OCI-M1 (cell line): ENCODE results near the gene AGRN.
A peak's percentile ranks its signal among the peaks of the same experiment; 100 is the strongest.
"Not testable (repeated sequence)": the region's sequence is repeated elsewhere in the genome, so short reads cannot be mapped to it uniquely, and the experiment has no call there.

ENCODE experiments used
- DNase-seq: peaks from one replicate; lab custom pipeline; 2025; lab: John Stamatoyannopoulos, UW

AGRN gene

DNA sequence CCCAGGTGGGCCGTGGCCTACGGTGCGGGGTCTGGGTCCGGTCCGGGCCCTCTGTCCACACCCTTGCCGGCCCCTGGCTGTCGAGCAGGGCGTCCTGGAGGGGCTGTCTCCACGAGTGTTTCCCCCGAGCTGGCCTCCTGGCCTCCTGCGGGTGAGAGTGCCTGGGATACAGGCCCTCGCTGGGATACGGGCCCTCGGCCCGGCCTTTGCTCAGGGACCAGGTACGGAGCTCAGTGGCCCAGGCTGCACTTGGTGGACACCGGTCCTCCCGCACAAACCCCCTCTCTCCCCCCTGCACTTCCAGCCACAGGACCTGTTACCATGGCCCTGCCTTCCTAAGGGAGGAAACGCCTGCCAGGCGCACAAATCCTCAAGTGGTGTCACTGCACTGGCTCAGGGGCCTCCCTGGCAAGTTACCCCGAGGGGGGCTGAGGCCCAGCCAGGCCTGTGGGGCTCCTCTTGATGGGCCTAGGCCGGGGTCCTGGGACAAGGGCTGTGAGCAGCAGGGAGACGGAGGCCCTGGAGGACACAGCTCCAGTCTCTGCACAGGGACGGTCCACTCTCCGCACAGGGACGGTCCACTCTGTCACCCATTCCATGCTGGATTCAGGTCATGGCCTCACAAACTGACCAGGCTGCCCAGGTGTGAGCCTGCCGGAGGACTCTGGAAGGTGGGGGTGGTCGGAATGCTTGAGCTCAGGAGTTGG is 72.4 kb downstream of the AGRN start:
- DNase-seq = no peak

DNA sequence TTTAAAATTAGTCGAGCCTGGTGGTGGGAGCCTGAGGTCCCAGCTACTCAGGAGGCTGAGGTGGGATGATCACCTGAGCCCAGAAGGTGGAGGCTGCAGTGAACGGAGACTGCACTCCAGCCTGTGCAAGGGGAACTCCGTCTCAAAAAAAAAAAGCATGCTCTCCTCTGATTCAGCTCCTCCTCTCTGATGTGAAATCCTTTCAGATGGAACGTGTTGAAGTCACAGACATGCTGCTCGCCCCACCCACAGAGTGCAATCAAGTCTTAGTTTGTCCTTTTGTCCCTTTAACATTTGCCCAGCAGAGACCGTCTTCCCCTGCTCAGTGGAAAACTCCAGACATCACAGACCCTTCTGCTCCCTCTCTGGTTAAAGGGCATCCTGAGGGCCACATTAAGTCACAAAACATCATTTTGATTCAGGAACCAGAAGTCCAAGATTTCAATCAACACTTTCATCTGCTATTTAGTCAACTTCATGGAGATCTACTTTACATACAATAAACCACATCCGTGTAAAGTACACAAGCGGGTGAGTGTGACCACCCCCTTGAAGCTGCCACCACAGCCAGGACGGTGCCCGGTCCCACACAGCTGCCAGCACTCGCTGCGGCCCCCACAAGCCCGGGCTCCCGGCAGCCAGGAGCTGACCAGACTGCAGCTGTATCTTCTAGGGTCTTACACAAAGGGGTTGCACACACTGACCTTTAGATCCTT is 73.1 kb downstream of the AGRN start:
- DNase-seq = no peak

DNA sequence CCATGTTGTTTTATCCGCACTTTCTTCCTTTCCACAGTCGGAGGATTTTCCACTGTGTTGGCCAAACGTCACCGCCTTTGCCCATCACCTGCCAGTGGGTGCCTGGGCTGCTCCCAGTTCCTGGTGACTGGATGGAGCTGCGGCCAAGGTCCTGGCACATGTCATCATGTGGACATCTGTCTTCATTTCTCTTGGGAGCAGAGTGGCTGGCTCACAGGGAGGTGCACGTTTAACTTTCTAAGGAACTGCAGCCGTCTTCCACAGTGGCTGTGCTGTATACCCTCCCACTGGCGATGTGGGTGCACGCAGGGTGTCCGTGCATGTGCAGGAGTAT is 73.7 kb downstream of the AGRN start:
- DNase-seq = no peak

DNA sequence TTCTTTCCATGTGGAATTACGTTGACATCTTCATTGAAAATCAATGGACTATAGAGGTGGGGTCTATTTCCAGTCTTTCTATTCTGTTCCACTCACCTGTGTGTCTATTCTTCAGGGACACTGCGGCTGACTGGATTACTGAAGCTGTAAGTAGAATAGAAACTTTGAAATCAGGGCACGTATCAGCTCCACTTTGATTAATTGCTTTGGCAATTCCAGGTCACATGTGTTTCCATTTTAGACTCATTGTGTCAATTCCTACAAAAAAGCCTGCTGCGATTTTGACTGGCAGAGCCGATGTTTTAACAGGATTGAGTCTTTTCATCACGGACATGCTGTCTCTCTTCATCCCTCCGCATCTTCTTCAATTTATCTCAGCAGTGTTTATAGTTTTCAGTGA is 75.1 kb downstream of the AGRN start:
- no peak for DNase-seq

DNA sequence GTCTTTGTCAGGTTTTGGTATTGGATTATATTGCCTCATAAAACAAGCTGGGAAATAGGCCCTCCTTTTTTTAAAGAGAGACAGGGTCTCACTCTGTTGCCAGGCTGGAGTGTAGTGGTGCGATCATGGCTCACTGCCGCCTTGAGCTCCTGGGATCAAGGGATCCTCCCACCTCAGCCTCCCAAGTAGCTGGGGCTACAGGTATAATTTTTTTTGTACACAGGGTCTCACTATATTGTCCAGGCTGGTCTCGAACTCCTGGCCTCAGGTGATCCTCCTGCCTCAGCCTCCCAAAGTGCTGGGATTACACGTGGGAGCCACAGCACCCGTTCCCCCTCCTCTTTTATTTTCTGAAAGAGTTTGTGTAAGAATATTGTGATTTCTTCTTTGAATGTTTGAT is 76.2 kb downstream of the AGRN start:
- not testable (repeated sequence) for DNase-seq

DNA sequence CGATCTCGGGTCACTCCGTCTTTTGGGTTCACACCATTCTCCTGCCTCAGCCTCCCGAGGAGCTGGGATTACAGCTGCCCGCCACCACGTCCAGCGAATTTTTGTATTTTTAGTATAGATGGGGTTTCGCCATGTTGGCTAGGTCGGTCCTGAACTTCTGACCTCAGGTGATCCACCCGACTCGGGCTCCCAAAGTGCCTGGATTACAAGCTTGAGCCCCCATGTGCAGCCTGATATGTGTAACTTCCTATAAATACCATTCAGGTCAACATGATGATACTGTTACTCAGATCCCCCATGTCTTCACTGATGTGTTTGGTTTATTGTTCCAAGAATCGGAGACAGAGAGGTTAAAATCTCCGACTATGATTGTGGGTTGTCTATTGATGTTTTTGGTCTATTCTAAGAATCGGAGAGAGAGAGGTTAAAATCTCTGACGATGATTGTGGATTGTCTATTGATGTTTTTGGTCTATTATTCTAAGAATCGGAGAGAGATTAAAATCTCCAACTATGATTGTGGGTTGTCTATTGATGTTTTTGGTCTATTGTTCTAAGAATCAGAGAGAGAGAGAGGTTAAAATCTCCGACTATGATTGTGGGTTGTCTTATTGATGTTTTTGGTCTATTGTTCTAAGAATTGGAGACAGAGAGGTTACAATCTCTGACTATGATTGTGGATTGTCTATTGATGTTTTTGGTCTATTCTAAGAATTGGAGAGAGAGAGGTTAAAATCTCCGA is 78.9 kb downstream of the AGRN start:
- no peak for DNase-seq

DNA sequence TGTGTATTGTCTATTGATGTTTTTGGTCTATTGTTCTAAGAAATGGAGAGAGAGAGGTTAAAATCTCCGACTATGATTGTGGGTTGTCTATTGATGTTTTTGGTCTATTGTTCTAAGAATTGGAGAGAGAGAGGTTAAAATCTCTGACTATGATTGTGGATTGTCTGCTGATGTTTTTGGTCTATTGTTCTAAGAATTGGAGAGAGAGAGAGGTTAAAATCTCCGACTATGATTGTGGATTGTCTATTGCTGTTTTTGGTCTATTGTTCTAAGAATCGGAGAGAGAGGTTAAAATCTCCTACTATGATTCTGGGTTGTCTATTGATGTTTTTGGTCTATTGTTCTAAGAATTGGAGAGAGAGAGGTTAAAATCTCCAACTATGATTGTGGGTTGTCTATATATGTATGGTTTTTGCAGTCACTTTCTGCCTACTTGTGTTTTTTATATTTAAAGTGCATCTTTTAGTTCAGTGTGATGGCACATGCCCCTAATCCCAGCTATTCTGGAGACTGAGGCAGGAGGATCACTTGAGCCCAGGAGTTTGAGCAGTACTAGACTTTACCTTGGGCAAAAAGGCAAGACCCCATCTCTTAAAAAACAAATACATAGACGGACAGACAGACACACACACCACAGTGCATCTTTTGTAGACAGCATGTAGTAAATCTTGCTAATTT is 79.7 kb downstream of the AGRN start:
- DNase-seq = no peak

DNA sequence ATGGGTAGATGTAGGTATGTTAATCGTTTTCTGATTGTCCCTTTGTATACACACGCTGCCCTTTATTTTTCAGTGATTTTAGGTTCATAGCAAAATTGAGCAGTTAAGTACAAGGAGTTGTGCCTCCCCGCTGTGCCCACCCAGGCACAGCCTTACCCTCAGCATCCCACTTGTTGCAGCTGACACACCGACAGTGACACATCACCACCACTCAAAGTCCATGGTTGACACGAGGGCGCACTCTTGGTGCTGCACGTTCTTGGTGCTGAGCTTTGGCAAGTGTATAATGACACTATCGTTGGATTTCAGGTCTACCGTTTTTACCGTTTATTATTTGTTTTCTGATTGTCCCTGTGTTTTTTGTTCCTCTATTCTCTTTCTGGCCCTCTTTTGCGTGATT is 80.4 kb downstream of the AGRN start:
- DNase-seq = no peak

DNA sequence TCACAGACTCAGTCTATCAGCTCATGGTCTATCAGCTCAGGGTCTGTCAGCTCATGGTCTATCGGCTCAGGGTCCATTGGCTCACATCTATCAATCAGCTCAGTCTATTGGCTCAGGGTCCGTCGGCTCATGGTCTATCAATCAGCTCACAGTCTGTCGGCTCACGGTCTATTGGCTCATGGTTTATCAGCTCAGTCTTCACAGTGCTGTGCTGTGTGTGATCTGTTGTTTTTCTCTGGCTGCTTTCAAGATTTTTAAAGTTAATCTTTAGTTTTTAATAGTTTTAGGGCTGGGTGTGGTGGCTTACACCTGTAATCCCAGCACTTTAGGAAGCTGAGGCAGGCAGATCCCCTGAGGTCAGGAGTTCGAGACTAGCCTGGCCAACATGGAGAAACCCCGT is 81.6 kb downstream of the AGRN start:
- no peak for DNase-seq

DNA sequence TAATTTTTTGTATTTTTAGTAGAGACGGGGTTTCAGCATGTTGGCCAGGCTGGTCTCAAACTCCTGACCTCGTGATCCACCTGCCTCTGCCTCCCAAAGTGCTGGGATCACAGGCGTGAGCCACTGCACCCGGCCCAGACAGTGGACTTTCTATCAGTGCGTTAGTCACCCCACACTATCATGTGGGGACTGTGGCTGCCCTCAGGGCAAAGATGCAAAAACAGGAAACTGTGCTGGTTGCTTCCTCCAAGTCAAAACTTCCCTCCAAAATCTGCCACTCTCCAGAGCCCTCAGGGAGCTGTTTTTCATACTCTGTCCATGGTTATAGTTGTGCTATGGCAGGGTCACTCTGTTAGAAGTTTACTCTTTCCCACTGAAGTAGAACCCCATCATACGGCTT is 84.2 kb downstream of the AGRN start:
- peak; percentile 6 for DNase-seq
